HEK293T (cell line): Measurements from ENCODE around the gene PPIL6.

Experiments used
- FOXK2 ChIP-seq: fragments of 450-650 bp; IDR thresholded peaks from 2 replicates; pipeline ENCODE4 v1.6.1; 2016; ENCODE audit warnings: mild to moderate bottlenecking
- FOXM1 ChIP-seq: fragments of 450-650 bp; IDR thresholded peaks from 2 replicates; pipeline ENCODE4 v1.6.1; 2017; ENCODE audit warnings: mild to moderate bottlenecking, borderline replicate concordance
- HDGF ChIP-seq: fragments of 450-650 bp; IDR thresholded peaks from 2 replicates; pipeline ENCODE4 v1.6.1; 2017; ENCODE audit warnings: antibody characterized with exemption, borderline replicate concordance
- LEF1 ChIP-seq: fragments of 450-650 bp; IDR thresholded peaks from 2 replicates; pipeline ENCODE4 v1.6.1; 2017; ENCODE audit warnings: mild to moderate bottlenecking, borderline replicate concordance
- SUZ12 ChIP-seq: fragments of 450-650 bp; IDR thresholded peaks from 2 replicates; pipeline ENCODE4 v1.6.1; 2016; ENCODE audit warnings: mild to moderate bottlenecking

- TF ChIP-seq SUZ12 (no peak), LEF1 (no peak), FOXM1 (no peak), HDGF (no peak), FOXK2 (no peak)
Measured at GRCh38 chr6:109454496-109455436, 14.3 kb upstream of the PPIL6 start.
